Forelimb muscle (tissue), 1 donor: ENCODE results near the gene C9orf50. TPM values are rescaled to one million over a fixed set of nuclear protein-coding genes. Genes with fewer than 3 reads are reported as not detected.

Experiments used
- DNase-seq: peaks from one replicate; pipeline ENCODE4 v3.0.0-alpha.2; 2013; ENCODE audit warnings: low read depth
- polyA plus RNA-seq: library from polyadenylated mRNA; unstranded; fragments of 120-200 nt; gene quantifications from one replicate; pipeline ENCODE4 v1.2.1, GENCODE V29; 2013; ENCODE audit not compliant: insufficient read length

The C9orf50 gene
- polyA plus RNA-seq, 1 donor = 0.23 TPM

DNA sequence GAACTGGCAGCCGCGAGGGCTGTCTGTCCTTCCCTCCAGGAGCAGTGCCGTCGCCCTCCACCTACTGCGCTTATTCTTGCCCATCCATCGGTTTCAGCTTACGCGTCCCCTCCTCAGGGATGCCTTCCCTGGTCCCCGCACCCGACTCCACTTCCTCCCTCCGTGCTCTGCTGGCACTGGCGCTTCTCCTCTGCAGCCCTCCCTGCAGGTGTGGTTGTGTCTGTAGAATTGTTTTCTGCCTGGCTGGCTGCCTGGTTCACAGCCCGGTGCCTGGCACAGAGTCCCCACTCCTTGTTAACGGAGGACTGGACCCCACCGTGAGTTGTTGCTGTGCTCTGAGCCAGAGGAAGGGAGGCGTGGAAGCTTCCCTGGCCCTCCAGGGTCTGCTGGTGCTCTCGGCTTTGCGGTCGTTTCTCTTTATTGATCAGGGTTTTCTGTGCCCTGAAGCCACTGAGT is 10.8 kb upstream of the C9orf50 start:
- no peak for DNase-seq

DNA sequence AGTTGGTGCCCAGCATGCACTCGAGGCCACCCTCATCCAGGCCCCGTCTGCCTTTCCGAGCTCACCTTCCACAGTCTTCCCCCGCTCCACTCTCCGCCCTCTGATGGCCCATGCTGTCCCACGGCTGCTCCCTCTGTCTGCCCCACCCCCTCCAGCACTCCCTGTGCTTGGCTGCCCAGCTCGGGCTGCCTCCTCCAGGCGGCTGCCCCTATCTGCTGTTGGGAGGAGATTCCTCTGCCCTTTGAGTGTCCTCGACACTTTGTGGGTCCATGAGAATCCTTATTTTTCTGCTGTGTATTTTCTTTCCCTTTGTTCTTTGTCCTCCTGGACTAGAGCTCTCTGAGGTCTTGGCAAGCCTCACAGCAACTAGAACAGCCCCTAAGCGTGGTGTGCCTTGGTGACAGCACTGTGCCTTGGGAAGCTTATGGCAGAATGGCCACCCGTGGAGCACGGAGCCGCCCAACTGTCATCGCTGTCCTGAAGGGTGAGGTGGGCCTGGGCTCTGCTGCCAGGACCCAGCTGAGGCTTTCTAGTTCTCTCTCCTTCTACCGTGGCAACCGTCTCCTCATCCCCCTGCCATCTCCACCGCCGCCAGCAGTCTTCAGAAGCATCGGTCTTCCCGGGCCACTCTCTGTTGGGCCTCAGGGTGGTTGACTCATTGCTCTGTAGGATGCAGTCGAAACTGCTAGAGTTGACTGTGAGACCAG is 10.2 kb upstream of the C9orf50 start:
- DNase-seq = no peak

DNA sequence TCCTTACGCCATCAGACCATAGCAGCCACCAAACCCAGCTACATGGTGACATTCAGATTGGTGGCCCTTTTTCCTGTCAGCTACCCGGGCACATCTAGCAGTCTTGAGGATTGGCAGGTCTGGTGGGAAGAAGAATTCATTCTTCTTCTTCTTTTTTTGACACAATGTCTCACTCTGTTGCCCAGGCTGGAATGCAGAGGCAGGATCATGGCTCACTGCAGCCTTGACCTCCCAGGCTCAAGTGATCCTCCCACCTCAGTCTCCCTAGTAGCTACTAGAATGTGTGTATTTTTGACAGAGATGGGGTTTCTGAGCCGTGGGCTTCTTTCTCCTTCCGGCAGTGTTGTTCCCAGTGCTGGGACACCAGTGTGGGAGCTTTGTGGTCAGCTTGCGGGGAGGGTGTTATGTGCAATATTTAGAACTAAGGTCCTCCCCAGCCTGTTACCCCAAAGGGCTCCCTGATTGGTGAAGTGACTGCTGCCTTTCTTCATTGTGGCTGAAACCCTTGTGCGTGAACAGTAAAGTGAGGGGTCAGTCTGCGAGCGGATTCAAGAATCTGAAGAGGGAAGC is 8.4 kb upstream of the C9orf50 start:
- DNase-seq = no peak

DNA sequence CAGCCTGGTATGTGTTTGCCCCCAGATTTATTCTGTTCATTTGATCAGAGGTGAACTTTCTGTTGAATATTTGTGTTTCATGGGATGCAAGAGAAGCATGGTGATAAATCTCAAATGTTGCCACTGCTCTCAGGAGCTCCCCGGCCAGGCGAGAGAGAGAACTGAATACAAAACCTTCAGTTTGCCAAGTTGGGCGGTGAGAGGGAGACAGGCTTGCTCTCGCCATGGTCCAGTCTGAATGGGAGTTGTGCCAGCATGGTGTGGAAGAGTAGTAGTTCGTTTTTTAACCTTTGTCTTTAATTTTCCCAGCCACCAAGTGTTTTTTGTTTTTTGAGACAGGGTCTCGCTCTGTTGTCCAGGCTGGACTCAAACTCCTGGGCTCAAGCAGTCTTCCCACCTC is 7.8 kb upstream of the C9orf50 start:
- DNase-seq = no peak

DNA sequence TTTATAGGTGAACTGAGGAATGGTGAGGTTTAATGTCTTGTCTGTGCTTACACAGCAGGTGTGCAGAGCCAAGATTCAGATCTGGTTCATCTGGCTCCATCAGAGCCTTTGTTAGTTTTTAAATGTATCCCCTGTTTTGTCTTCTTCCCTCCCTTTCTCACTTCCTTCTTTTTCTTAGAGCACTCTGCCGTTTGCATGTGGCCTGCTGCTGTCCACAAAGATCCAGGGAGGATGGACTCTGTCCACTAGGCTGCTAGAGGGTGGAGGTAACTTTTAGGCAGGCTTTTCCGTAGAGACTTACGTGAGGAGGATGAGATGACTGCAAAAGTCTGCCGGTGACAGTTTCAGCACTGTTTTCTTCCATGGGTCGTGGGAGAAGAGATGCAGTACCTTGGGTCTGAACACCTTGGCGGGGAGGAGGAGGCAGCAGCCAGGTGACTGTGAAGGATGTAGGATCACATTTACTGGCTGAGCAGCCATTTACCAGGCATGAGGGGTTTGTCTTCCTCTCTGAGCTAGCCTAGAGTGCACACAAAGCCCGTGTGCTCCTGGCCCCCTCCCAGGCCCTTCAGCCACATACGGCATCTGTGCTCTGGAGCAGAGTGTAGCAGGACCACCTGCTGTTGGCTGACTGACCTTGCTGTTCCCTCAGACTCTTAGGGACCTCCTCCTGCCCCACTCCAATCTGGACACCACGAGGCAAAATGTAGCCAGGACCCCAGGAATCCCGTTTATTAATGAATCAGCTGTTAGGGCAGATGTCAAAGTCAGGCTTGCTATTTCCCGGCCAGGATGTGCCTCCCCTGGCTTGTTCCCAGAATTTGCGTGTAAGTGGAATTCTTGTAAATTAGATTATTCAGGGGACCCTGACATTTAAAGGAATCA is 6.9 kb upstream of the C9orf50 start:
- DNase-seq = no peak

DNA sequence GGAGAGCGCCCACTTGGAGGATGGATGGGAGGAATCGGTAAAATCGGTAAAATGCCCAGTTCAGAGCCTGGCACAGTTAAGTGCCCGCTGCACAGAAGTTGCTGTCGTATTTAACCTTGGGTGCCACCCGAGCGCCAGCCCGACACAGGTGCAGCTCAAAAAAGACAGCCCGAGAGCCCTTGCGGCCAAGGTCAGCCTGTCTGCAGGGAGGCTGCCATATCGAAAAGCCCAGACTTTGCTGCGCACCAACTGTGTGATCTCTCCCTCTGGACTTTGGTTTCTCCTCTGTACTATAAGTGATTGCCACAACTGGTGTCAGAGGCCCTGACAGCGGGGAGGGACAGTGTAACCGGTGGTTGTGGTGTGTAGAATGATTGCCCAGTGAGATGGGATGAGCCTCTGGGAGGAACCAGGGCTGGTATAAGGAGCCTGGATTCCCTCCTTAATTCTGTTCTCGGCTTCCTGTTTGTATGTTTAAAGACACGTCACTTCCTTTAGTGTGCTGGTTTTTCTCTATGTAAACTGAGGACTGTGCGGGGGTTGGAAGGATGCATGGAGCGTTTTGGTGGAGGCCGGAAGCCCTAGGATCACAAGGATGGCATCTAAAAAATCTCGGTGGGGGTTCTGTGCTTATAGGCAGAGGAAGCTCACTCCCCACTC is 5.9 kb upstream of the C9orf50 start:
- no peak for DNase-seq

DNA sequence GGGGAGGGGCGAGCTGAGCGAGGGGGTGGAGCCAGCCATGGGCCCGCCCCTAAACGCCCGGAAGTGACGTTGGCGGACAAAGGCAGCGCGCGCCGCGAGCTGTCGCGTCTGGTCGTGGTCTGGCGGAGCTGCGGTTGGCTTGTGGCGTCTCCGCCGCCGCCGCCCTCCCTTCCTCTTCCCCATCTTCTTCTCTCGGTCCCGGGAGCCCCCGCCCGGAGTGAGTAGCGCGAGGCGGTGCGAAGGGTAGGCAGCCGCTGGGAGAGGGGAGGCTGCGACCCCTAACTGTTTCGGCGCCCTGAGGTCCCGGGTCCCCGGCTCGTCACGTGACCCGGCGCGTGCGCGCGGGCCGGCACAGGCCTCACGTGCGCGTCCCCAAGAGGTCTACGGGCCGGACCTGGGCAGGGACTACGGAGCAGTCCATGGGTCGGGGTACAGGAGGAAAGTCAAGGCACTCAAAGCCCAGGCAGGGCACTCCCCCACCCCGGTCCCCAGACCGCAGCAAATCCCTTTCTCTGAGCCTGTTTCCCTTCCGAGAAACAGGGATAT is 5.3 kb upstream of the C9orf50 start, which contains the start of gene NTMT1:
Gene NTMT1 (plus strand): TSS at position 85 of the 546 bp plus-strand sequence. CDS start 6,541 bp downstream, outside the sequence.
- no peak for DNase-seq

DNA sequence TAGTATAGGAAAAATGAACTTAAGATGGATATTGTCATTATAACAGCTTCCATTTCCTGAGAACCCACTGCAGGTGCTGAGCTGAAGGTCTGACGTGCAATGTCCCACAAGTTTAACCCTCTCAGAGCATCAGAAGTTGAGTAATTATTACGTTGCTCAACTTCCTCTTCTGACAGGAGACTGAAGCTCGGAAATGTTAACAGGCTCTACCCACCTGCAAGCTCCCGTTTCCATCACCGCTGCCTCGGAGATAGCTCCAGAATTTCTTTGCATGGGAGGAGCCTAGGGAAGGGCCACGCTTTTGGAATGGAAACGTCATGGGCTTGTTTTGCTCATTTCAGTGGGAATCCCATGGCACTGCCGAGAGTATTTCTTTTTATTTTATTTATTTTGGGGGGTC is 4.0 kb upstream of the C9orf50 start:
- DNase-seq = no peak

DNA sequence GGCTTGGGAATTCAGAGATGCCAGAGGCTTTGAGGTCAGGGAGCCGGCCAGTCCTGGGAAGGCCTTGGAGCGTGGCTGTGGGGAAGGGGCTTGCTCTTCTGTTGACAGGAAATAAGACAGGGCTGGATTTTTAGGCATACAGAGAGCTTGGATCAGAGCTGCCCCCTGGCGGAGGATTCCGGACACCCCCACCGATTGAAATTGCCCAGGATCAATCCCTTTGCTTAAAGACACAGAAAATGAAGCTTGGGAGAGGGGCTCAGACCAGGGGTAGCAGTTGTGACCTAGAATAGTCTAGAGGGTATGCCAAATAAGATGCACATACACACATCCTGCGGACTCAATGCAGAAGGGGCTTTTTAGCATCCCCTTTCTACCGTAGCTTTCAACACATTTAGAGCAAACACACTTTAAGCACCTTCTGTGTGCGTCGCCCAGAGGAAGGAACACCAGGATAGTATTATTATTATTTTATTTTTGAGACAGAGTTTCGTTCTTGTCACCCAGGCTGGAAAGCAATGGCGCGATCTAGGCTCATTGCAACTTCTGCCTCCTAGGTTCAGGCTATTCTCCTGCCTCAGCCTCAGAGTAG is 3.4 kb upstream of the C9orf50 start:
- no peak for DNase-seq

DNA sequence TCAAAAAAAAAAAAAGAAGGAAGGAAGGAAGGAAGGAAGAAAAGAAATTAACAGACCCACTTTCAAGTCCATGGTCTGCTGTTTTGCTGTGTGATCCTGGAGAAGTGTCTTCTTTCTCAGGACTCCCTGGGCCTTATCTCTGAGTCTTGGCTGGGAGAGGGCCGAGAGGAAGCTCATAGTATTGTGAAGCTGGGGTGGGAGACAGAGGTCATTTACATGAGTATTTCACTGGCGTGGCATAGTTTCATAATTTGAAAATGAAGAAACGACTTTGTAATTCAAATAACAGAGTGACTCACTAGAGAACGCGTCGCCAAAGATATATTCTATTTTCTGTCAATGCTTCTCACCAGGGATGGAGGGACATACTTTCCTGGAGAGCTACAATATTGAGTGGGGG is 2.4 kb upstream of the C9orf50 start:
- DNase-seq = no peak

DNA sequence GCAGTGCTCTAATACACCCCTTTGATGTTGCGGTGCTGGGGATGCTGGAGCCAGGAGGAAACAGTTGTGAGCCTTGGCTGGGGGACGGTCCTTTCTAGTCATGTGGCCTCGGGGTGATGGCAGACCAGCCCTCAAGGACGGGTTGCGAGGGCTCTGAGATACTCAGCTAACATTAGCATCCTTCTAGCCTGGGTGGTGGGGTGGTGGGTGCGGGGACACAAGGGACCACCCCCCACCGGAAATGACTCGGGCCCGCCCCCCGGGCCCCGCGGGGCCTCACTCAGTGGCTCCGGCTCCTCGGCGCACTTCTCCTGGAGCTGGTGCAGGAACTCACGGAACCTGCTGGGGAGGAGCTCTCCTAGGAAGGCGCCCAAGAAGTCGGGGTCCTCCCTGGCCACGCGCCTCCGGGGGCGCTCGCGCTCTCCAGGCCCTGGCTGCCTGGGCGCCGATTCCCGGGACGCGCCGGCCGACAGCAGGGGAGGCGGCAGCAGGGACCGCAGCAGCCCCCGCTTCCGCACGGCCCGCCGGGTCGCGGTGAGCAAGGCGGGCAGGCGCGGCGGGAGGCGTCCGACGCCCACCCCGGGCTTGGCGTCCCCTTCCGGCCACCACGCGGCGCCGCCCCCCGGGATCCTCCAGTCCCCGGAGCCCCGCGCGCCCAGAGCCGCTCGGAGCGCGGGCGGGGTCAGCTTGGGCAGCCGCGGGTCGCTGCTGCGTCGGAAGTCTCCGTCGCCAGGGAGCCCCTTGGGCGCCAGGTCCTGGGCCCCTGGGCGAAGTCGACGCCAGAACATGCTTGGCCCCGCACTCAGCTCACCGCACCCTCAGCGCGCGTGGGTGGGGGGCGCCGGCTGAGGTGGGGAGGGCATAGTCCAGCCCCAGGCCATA is 873 bp downstream of the C9orf50 start:
- no peak for DNase-seq

DNA sequence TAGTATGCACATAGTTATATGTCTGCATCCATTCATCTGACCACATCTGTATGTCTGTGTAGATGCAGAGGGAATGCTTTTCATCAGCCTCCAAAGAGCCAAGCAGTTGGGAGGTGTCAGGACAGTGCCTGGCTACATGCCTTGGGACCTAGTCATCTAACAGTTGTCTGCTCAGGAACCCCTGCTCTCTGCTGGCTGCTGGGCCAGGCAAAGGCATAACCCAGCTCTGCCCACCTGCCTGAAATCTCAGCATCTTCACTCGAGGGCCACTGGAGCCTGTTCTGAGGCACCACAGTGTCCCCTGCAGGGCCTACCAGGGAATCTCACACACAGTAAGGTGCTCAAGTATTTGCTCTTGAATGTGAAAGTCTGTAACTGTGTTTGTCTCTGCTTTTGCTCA is 3.7 kb downstream of the C9orf50 start:
- DNase-seq = no peak

DNA sequence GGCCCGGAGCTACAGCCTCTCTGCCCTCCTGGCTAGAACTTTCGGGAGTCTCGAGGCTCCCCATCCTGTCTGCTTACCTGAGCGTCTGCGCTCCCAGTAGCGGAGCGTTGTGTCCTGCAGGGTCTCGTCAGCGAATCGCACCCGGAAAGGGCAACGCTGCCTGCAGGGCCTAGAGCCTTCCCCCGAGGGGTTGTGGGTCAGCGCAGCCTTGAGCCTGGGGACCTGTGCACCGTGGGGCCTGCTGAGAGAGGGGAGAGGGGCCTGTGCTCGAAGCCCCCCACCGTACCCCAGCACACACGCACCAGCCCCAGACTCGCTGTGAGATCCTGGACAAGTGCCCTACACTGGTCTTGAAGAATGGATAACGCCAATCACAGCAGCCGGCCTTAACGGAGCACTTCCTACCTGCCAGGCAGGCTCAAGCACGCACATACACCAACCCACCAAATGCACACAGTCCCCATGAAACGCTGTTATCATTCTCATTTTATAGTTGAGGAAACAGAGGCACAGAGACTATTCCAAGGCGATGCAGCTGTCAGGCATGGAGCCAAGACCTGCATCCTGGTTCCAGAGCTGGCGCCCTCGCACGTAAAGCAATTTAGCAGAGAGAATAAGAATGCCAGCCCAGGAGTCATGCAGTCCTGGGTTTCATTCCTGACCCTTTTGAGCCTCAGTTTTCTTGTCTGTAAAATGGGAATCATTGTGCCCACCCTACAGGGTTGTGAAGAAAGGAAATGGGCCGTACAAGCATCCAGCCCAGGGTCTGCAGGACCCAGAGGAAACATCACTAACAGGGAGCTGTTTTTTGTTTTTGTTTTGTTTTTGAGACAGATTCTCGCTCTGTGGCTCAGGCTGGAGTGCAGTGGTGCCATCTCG is 5.3 kb downstream of the C9orf50 start:
- DNase-seq = no peak

DNA sequence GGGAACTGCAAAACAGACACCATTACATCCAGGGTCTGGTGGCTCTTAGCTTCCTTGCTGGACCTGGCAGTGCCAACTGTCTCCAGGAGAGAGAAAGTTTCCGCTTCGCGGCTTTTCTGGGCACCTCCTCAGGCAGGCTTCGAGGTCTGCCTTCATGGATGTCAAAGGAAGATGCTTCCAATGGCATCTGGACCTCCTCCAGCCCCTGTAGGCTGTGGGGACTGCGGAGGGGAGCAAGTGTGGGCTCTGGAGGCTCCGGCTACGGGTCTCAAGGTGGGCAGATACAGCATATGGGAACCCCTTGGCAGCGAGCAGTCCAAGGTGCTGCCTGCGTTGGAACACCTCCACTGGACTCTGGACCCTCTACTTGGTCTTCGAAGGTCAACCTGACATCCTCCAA is 6.0 kb downstream of the C9orf50 start:
- no peak for DNase-seq

DNA sequence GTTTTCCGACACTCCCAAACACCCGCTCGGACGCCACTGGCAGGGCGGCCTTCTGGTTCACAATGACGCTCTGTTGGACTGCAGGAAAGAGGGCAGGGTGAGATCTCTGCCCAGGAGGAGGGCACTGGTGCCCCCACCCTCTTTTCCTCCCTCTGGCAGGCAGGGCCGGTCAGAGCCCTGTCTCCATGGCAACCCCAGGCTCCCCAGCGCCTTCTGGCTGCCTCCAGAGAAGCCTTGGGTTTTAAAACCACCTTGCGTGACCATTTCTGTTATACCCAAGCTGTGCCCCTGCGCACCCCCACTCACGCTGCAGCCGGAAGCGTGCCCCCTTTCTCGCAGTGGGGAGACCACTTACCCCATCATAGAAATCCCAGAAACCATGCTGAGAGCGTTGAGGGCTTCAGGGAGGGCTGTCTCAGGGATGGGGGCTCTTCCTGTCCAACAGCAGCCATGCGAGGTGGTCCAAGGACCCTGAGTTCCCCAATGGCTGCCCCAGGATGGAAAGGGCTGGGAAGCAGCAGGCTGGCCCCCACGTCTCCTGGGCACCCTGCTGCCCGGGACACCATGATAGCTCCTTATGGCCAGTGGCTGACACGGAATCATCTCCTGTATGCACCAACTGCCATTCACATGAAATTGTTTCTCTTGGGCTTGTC is 7.3 kb downstream of the C9orf50 start:
- no peak for DNase-seq

DNA sequence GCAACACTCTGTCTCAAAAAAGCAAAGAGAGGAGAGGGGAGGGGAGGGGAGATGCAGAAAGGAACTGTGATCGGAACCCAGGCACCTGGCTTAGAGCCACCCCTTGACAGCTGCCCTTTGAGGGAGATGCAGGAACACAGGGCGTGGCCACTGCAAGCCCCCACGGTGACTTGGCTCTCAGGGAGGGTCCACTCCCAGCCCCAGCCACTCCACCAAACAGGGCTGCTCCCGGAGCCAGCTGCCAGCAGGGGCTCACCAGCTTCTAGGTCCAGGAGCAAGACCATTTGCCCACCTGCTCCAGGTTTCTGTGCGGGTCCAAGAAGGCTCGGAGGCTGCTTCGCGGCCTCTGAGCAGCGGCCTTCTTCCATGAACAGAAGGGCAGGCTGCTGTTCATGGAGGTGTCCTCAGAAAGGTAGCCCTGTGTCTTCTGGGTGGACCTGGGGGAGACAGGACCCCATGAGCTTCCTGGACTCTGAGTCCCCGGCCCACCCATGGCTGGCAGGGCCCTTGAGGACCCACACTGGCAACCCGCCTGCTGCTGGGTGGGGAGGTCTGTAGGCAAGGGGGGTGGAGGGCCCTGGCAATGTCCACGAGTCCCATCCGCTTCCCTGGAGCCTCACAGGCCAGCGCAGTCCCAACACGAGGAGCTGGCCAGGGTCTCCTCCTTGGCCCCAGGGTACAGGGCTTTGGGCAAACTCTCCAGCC is 7.9 kb downstream of the C9orf50 start:
- DNase-seq = no peak

DNA sequence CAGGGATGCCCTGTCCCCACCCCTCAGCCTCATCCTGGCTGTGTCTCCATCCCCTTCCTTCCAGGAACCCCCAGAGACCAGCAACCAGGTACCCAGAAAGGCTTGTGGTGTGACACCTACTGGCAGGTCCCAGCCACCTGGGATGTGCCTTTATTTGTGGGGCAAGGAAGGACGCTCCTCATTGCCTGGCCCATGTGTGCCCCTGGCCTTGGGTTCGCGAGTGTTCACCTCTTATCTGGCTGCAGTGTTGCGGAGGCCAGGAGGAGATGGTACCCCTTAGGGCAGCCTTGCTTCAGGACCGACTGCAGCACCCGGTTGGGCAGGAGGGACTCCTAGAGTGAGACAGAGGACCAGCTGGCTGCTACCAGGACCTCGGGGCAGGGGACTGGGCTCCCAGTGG is 8.8 kb downstream of the C9orf50 start:
- DNase-seq = no peak

DNA sequence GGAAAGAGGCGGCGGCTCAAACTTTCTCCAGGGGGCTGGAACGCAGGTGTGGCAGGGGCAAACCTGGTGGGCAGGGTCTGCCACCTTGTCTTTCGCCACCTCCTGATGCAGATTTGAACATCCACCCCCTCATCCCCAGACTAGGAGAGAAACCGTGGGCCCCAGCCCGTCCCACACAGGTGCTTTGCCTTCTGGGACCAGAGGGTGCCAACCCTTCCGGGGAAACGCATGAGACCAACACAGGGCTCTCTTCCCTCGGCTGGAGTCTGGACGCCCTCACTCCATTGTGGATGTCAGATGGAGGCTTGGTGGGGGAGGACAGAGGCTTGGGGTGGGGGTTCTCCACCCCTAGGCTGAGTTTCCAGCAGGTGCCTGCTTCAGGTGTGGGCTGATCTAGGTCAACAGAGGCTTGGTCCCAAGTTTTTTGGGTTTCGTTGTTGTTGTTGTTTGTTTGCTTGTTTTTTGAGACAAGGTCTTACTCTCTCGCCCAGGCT is 9.5 kb downstream of the C9orf50 start:
- no peak for DNase-seq
